Esophagus muscularis mucosa (tissue), 4 donors: Measurements from ENCODE around the gene HOXD1. TPM values are rescaled to one million over a fixed set of nuclear protein-coding genes. Genes with fewer than 3 reads are reported as not detected.

Experiments used
- DNase-seq: peaks from one replicate; pipeline ENCODE4 v3.0.0-alpha.2; 2017; ENCODE audit errors: extremely low spot score
- H3K27ac ChIP-seq, 4 donors: fragments of 200-600 bp; sonication (generic); replicated peaks in 1 of 4; 1 replicate in 3 of 4; 2 replicates in 1 of 4; pipeline ENCODE4 v1.5.1; 2016 to 2019; ENCODE audit warnings: mild to moderate bottlenecking in 1 of 4
- H3K27me3 ChIP-seq, 4 donors: fragments of 200-600 bp; sonication (generic); one replicate each; pipeline versions ENCODE4 v1.5.1 to v1.6.0; 2016 to 2019
- H3K36me3 ChIP-seq, 4 donors: fragments of 200-600 bp; sonication (generic); one replicate each; pipeline ENCODE4 v1.5.1; 2016 to 2019
- H3K4me1 ChIP-seq, 4 donors: fragments of 200-600 bp; sonication (generic); one replicate each; pipeline ENCODE4 v1.5.1; 2016 to 2019
- H3K4me3 ChIP-seq, 4 donors: fragments of 200-600 bp; sonication (generic); 1 replicate in 2 of 4; 2 replicates in 2 of 4; pipeline ENCODE4 v1.5.1; 2016 to 2019; ENCODE audit warnings: mild to moderate bottlenecking in 4 of 4, moderate library complexity in 1 of 4
- H3K9me3 ChIP-seq, 4 donors: fragments of 200-600 bp; sonication (generic); 1 replicate in 3 of 4; 2 replicates in 1 of 4; pipeline ENCODE4 v1.5.1; 2016 to 2019
- CTCF ChIP-seq, 3 experiments: fragments of 200-600 bp in 2 of 3; fragments of 450-650 bp in 1 of 3; sonication (generic) in 2 of 3; IDR thresholded peaks; one replicate each; pipeline ENCODE4 v1.5.1; 2017 to 2019; ENCODE audit warnings: antibody characterized with exemption in 3 of 3, mild to moderate bottlenecking in 2 of 3, moderate library complexity in 1 of 3
- EP300 ChIP-seq: sonication (generic); formaldehyde crosslinking; IDR thresholded peaks from one replicate; pipeline ENCODE4 v1.6.1; 2017; ENCODE audit warnings: antibody characterized with exemption
- POLR2A ChIP-seq: fragments of 450-650 bp; IDR thresholded peaks from one replicate; pipeline ENCODE4 v1.6.1; 2017; ENCODE audit warnings: antibody characterized with exemption, moderate library complexity, mild to moderate bottlenecking, low read depth
- POLR2AphosphoS5 ChIP-seq, 2 donors: sonication (generic); formaldehyde crosslinking; IDR thresholded peaks; one replicate each; pipeline ENCODE4 v1.6.1; 2017; ENCODE audit warnings: antibody characterized with exemption in 2 of 2
- WGBS: methylation state at CpG from one replicate; pipeline ENCODE4 v1.1.5; 2018; 5-methylcytosine and 5-hydroxymethylcytosine counted together
- intact Hi-C: fragments of 100-400 bp; cut with DNase I; formaldehyde crosslinking; loops from one replicate; pipeline ENCODE4 v1.15.1; 2023
- total RNA-seq, 4 donors: library from RNA; depleted of rRNA; stranded (reverse); fragments of >200 nt; gene quantifications; one replicate each; pipeline versions ENCODE4 v1.1.0 to v1.2.1, GENCODE V29; 2016

HOXD1 gene
- total RNA-seq, 4 donors from 2014 or later: 0.19 to 0.34 TPM; not detected in 2

DNA sequence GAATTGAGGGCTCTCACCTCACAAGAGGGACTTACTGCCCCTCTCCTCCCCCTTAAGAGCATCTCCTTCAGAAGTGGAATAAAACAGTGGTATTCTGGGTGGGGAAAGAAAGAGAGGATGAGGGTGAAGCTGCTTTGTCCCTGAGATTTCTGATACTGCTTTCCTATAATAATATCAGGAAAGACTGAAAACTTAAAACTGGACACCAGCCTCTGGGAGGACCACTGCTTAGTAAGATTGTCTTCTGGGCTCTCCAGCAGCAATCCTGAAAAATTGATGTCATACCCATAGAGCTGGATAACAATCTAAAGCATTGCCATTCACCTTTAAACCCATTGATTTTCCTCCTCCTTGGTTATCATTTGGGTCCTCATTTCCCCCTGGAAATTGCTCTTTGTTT is 41.8 kb upstream of the HOXD1 start:
- no peak for DNase-seq
- Histone ChIP-seq H3K27ac (no peak overlapping the region), H3K9me3 (no peaks in the 10 kb centered on the region), H3K4me3 (no peak overlapping the region), H3K27me3 (peaks cover 0 to 93% (median 55%) of the 10 kb centered on the region in 4 donors), H3K36me3 (no peaks in the 10 kb centered on the region), H3K4me1 (peaks cover under 1 to 16% (median 5%) of the 10 kb centered on the region in 4 donors)
- intact Hi-C loops: no loop called here
- TF ChIP-seq CTCF (IDR thresholded peaks at IDR 0.05) (no peak), POLR2AphosphoS5 (IDR thresholded peaks at IDR 0.05) (no peak), EP300 (no peak), POLR2A (no peak)

GRCh38 chr2:176147210-176147799 is 41.2 kb upstream of the HOXD1 start:
- H3K36me3 ChIP-seq: no peaks in the 10 kb centered on the region
- no peaks in the 10 kb centered on the region for H3K9me3 ChIP-seq
- peaks cover 3 to 22% (median 11%) of the 10 kb centered on the region in 4 donors for H3K4me1 ChIP-seq
- intact Hi-C loops: no loop called here
- no peak for DNase-seq
- TF ChIP-seq EP300: no peak
- no peak for TF ChIP-seq CTCF (IDR thresholded peaks at IDR 0.05)
- no peak for TF ChIP-seq POLR2AphosphoS5 (IDR thresholded peaks at IDR 0.05)
- no peak for TF ChIP-seq POLR2A
- H3K4me3 ChIP-seq: no peak overlapping the region
- H3K27me3 ChIP-seq: peaks cover 0 to 93% (median 60%) of the 10 kb centered on the region in 4 donors
- H3K27ac ChIP-seq: no peak overlapping the region
- WGBS: 34% methylated on average over 19 of the region's 32 CpGs

DNA sequence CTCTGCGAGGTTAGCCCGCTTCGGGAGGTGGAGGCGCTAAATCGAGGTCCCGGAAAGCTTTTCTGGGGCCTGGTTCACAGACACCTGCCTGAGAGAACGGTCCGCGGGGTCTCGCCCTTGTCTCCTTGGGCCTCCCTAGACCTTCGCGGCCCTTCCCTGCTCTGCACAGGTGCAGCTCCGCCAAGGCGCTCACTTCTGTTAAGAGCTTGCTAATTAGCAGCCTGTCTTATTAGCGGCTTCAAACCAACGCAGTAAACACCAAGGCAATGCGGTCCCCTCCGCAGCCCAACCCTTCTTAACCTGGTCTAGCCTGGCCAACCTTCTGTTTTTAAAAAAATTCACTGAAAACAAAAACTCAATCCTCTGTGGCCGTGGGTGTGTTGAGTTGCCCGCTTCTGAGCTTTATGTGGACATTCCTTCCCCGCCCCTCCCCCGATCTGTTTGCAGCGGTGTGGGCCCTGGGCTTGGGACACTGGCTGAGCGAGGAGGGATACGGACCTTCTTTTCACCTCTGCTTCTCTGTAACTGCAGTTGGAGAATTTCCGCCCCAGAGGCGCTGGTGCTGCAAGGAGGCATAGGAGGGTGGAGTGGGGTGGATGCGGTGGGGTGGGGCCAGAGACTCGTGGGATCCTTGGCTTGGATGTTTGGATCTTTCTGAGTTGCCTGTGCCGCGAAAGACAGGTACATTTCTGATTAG is 40.5 kb upstream of the HOXD1 start:
- Histone ChIP-seq H3K9me3 (no peaks in the 10 kb centered on the region), H3K27ac (no peak overlapping the region), H3K36me3 (no peaks in the 10 kb centered on the region), H3K4me3 (no peak overlapping the region), H3K27me3 (peaks cover 0 to 93% (median 63%) of the 10 kb centered on the region in 4 donors), H3K4me1 (peaks cover 3 to 26% (median 13%) of the 10 kb centered on the region in 4 donors)
- DNase-seq: no peak
- TF ChIP-seq CTCF (IDR thresholded peaks at IDR 0.05) (no peak), POLR2A (no peak), POLR2AphosphoS5 (IDR thresholded peaks at IDR 0.05) (no peak), EP300 (no peak)
- WGBS: 31% methylated on average over 29 of the region's 31 CpGs
- intact Hi-C loops: no loop called here

- no peak overlapping the region for H3K27ac ChIP-seq
- no peaks in the 10 kb centered on the region for H3K9me3 ChIP-seq
- H3K4me3 ChIP-seq: no peak overlapping the region
- DNase-seq: no peak
- H3K27me3 ChIP-seq: peaks cover 0 to 93% (median 67%) of the 10 kb centered on the region in 4 donors
- no peaks in the 10 kb centered on the region for H3K36me3 ChIP-seq
- H3K4me1 ChIP-seq: peaks cover 3 to 26% (median 13%) of the 10 kb centered on the region in 4 donors
- TF ChIP-seq POLR2AphosphoS5 (IDR thresholded peaks at IDR 0.05) (no peak), POLR2A (no peak), CTCF (IDR thresholded peaks at IDR 0.05) (no peak), EP300 (no peak)
- whole genome bisulfite sequencing: 35% methylated on average over 11 of the region's 11 CpGs
- intact Hi-C loops: no loop called here
Observed at GRCh38 chr2:176148751-176149421, 39.6 kb upstream of the HOXD1 start.
